Transverse colon (tissue), 4 donors: ENCODE measurements around the gene MAPK4. TPM values are rescaled to one million over a fixed set of nuclear protein-coding genes. Genes with fewer than 3 reads are reported as not detected.

ENCODE experiments used
- DNase-seq: peaks from one replicate; pipeline ENCODE4 v3.0.0-alpha.2; 2019
- H3K27ac ChIP-seq, 4 donors: fragments of 200-600 bp; sonication (generic); 2 replicates each; pipeline ENCODE4 v1.5.1; 2016 to 2018; ENCODE audit warnings: inconsistent platforms in 4 of 4
- H3K27me3 ChIP-seq: fragments of 200-600 bp; sonication (generic); 2 replicates; pipeline ENCODE4 v1.5.1; 2017; ENCODE audit warnings: inconsistent platforms
- H3K36me3 ChIP-seq, 4 donors: fragments of 200-600 bp; sonication (generic); 2 replicates each; pipeline ENCODE4 v1.5.1; 2017 to 2019; ENCODE audit warnings: inconsistent platforms in 4 of 4
- H3K4me1 ChIP-seq, 4 donors: fragments of 200-600 bp; sonication (generic); 2 replicates each; pipeline ENCODE4 v1.5.1; 2017 to 2020; ENCODE audit warnings: inconsistent platforms in 4 of 4
- H3K4me3 ChIP-seq, 4 donors: fragments of 200-600 bp; sonication (generic); 1 replicate in 1 of 4; 2 replicates in 3 of 4; pipeline versions ENCODE4 v1.5.1 to v1.6.1; 2017 to 2019; ENCODE audit warnings: inconsistent platforms in 4 of 4
- H3K9me3 ChIP-seq, 2 donors: fragments of 200-600 bp; sonication (generic); 2 replicates each; pipeline ENCODE4 v1.5.1; 2017 to 2019; ENCODE audit warnings: inconsistent platforms in 2 of 2
- CTCF ChIP-seq, 5 experiments: fragments of 200-600 bp in 3 of 5; fragments of 450-650 bp in 2 of 5; sonication (generic) in 3 of 5; IDR thresholded peaks; 1 replicate in 2 of 5; 2 replicates in 3 of 5; pipeline ENCODE4 v1.5.1; 2016 to 2017; ENCODE audit warnings: antibody characterized with exemption in 5 of 5, inconsistent platforms in 3 of 5, mild to moderate bottlenecking in 2 of 5, moderate library complexity in 1 of 5
- EP300 ChIP-seq: sonication (generic); formaldehyde crosslinking; IDR thresholded peaks from one replicate; pipeline ENCODE4 v1.6.1; 2017; ENCODE audit warnings: antibody characterized with exemption, low read depth
- POLR2A ChIP-seq: fragments of 450-650 bp; IDR thresholded peaks from one replicate; pipeline ENCODE4 v1.6.1; 2016; ENCODE audit warnings: antibody characterized with exemption, mild to moderate bottlenecking, moderate library complexity
- POLR2AphosphoS5 ChIP-seq, 3 donors: sonication (generic); formaldehyde crosslinking; IDR thresholded peaks; one replicate each; pipeline ENCODE4 v1.6.1; 2016; ENCODE audit warnings: antibody characterized with exemption in 3 of 3
- WGBS, 2 donors: methylation state at CpG; one replicate each; pipeline ENCODE4 v1.1.5; 2018; ENCODE audit warnings: low coverage in 1 of 2; 5-methylcytosine and 5-hydroxymethylcytosine counted together
- in situ Hi-C, 4 donors: fragments of 200-750 bp; cut with MboI; loops; one replicate each; pipeline versions ENCODE4 v1.15.0 to v1.15.1; 2017; ENCODE audit warnings: low sequenced_read_pairs in 3 of 4, low pct_ligation_motif_present in 1 of 4, low pct_unique_long_range_greater_than_20kb in 1 of 4
- intact Hi-C: fragments of 100-400 bp; cut with DNase I; formaldehyde crosslinking; loops from one replicate; pipeline ENCODE4 v1.15.1; 2023; ENCODE audit warnings: low total_unique reads
- total RNA-seq, 4 donors: library from RNA; depleted of rRNA; stranded (reverse); fragments of >200 nt; gene quantifications; one replicate each; pipeline ENCODE4 v1.1.0, GENCODE V29; 2016

Gene MAPK4
- total RNA-seq, 4 donors from 2014 or later = 1.6 to 20.1 (median 5.7) TPM

- in situ Hi-C loops (loop anchor here in 1 of 4 donors (25.0 kb wide), 1 partner anchor 112 kb away; the partner anchor contains the start of gene MAPK4), intact Hi-C loops (no loop called here)
- H3K9me3 ChIP-seq = no peaks in the 10 kb centered on the region
- 71% methylated on average over 6 to 10 of the region's 10 CpGs for WGBS, 2 donors
- TF ChIP-seq POLR2AphosphoS5 (IDR thresholded peaks at IDR 0.05) = no peak
- no peak for TF ChIP-seq EP300
- TF ChIP-seq POLR2A = no peak
- no peak for TF ChIP-seq CTCF (IDR thresholded peaks at IDR 0.05)
- no peaks in the 10 kb centered on the region for H3K36me3 ChIP-seq
- no peaks in the 10 kb centered on the region for H3K4me1 ChIP-seq
- H3K27me3 ChIP-seq = no peaks in the 10 kb centered on the region
- no peak for DNase-seq
- H3K27ac ChIP-seq = no peak overlapping the region
- H3K4me3 ChIP-seq = no peak overlapping the region
Measured at GRCh38 chr18:50674307-50674980, 114.6 kb downstream of the MAPK4 start.

GRCh38 chr18:50675043-50675442 lies 115.2 kb downstream of the MAPK4 start:
- 94% methylated on average over 6 of the region's 6 CpGs; no CpG with 5 or more reads in 1 of the 2 donors for WGBS, 2 donors
- Histone ChIP-seq H3K4me3 (no peak overlapping the region), H3K27me3 (no peaks in the 10 kb centered on the region), H3K27ac (no peak overlapping the region), H3K4me1 (no peaks in the 10 kb centered on the region), H3K9me3 (no peaks in the 10 kb centered on the region), H3K36me3 (no peaks in the 10 kb centered on the region)
- TF ChIP-seq EP300 (no peak), POLR2AphosphoS5 (IDR thresholded peaks at IDR 0.05) (no peak), POLR2A (no peak), CTCF (IDR thresholded peaks at IDR 0.05) (no peak)
- in situ Hi-C loops (no loop called here), intact Hi-C loops (no loop called here)
- DNase-seq = no peak

GRCh38 chr18:50678651-50679050 lies 118.8 kb downstream of the MAPK4 start:
- no peak for DNase-seq
- in situ Hi-C loops = no loop called here
- no peak overlapping the region for H3K27ac ChIP-seq
- no peak overlapping the region for H3K4me3 ChIP-seq
- H3K9me3 ChIP-seq = no peaks in the 10 kb centered on the region
- H3K4me1 ChIP-seq = no peaks in the 10 kb centered on the region
- TF ChIP-seq CTCF (IDR thresholded peaks at IDR 0.05) = no peak
- no peak for TF ChIP-seq POLR2A
- TF ChIP-seq EP300 = no peak
- no peak for TF ChIP-seq POLR2AphosphoS5 (IDR thresholded peaks at IDR 0.05)
- no peaks in the 10 kb centered on the region for H3K36me3 ChIP-seq
- WGBS, 2 donors = 83 to 91% methylated on average over 2 to 6 of the region's 6 CpGs
- H3K27me3 ChIP-seq = no peaks in the 10 kb centered on the region
- intact Hi-C loops = no loop called here

GRCh38 chr18:50679056-50679455 lies 119.2 kb downstream of the MAPK4 start:
- WGBS, 2 donors = 88% methylated on average over 5 of the region's 5 CpGs; no CpG with 5 or more reads in 1 of the 2 donors
- TF ChIP-seq POLR2A (no peak), EP300 (no peak), CTCF (IDR thresholded peaks at IDR 0.05) (no peak), POLR2AphosphoS5 (IDR thresholded peaks at IDR 0.05) (no peak)
- Histone ChIP-seq H3K27me3 (no peaks in the 10 kb centered on the region), H3K9me3 (no peaks in the 10 kb centered on the region), H3K27ac (no peak overlapping the region), H3K4me3 (no peak overlapping the region), H3K4me1 (no peaks in the 10 kb centered on the region), H3K36me3 (no peaks in the 10 kb centered on the region)
- DNase-seq = no peak
- intact Hi-C loops (no loop called here), in situ Hi-C loops (no loop called here)
